Measurements from ENCODE around the gene LRRC47. TPM values are rescaled to one million over a fixed set of nuclear protein-coding genes. Genes with fewer than 3 reads are reported as not detected.

Gene LRRC47
- total RNA-seq, 2 donors from 2014 or later: 42.4 to 53.8 TPM

DNA sequence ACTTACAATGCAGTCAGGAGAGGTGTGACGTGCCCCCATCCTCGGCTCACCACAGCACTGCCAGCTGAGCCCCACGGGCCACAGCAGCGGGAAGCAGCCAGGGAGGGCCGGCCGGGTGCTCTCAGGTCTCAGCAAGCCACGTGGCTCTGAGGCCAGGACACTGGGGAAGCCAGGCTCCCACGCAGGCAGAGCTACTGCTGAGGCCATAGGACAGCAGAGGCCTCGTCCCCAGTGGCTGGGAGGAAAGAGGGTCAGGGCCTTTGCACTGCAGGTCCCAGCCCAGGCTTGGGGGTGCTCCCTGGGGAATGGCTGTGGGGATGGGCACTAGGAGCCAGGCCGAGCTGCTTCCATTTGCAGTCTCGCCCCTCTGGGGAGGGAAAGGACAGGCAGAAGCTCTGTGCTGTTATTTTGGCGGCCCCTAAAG is 5.8 kb downstream of the LRRC47 start:
- intact Hi-C loops (cut with DNase I): loop anchor here (5.0 kb wide), 1 partner anchor 43 kb away; no protein-coding TSS in a partner anchor
- H3K36me3 ChIP-seq: peaks cover 0 to 4% of the 10 kb centered on the region in 2 donors
- WGBS: 81% methylated on average over 12 of the region's 12 CpGs

DNA sequence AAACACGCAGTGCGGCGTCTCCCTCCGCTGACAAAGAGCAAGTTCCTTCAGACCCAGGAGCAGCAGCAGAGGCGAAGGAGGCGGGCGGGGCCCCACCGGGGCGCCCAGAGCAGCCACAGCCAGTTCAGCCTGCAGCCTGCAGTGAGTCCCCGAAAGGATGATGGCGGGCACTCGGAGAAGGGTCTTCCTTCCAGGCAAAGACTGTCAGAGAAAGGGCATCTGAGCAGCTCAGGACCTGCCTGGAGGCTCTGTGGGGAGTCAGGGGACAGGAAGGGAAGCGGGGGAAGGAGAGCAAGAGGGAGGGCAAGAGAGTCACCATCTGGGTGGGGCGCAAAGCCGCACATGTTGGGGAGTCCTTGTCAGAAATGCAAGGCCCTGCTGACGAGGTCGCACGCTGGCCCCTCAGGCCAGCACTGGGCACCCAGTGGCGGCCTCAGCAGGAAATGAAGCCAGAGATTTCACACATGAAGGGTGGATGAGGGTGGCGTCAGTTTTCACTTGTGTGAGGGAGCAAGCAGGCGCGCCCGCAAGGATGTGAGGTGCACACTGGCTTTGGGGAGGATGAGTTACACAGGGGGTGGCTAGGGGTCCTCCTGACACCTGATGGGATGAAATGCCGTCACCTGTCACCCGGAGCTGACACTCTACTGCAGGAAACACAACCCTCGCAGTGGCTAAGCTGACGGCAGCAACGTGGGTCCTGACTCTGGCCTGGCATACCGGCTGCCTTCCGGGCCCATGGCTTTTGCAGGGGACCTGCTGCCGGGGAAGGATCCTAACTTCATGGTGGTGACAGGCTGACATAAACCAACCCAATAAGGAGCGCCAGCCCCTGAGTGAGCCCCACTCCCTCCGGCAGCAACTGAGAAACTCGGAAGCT is 6.6 kb downstream of the LRRC47 start:
- 84% methylated on average over 34 of the region's 34 CpGs for WGBS
- H3K4me1 ChIP-seq (replicated peaks): peaks cover 18% of the 10 kb centered on the region
- no peak overlapping the region for H3K27ac ChIP-seq
- no peaks in the 10 kb centered on the region for H3K27me3 ChIP-seq (replicated peaks; ENCODE audit: insufficient read depth)
- no peak for DNase-seq (ENCODE audit: low spot score)
- no peaks in the 10 kb centered on the region for H3K9me3 ChIP-seq
- intact Hi-C loops (cut with DNase I): loop anchor here (5.0 kb wide), 1 partner anchor 42 kb away; no protein-coding TSS in a partner anchor
- H3K4me3 ChIP-seq: no peak overlapping the region
- TF ChIP-seq, protein P1, sequence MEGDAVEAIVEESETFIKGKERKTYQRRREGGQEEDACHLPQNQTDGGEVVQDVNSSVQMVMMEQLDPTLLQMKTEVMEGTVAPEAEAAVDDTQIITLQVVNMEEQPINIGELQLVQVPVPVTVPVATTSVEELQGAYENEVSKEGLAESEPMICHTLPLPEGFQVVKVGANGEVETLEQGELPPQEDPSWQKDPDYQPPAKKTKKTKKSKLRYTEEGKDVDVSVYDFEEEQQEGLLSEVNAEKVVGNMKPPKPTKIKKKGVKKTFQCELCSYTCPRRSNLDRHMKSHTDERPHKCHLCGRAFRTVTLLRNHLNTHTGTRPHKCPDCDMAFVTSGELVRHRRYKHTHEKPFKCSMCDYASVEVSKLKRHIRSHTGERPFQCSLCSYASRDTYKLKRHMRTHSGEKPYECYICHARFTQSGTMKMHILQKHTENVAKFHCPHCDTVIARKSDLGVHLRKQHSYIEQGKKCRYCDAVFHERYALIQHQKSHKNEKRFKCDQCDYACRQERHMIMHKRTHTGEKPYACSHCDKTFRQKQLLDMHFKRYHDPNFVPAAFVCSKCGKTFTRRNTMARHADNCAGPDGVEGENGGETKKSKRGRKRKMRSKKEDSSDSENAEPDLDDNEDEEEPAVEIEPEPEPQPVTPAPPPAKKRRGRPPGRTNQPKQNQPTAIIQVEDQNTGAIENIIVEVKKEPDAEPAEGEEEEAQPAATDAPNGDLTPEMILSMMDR (IDR thresholded peaks at IDR 0.05): no peak
- TF ChIP-seq POLR2A (IDR thresholded peaks at IDR 0.05): no peak
- peaks cover 4% of the 10 kb centered on the region in 2 donors for H3K36me3 ChIP-seq

More for the DNA sequence above, 5.8 kb downstream of the LRRC47 start:
- no peak for TF ChIP-seq POLR2A (IDR thresholded peaks at IDR 0.05)
- TF ChIP-seq, protein P1 (IDR thresholded peaks at IDR 0.05): no peak
- Histone ChIP-seq H3K4me1 (replicated peaks) (peaks cover 22% of the 10 kb centered on the region), H3K27me3 (replicated peaks; ENCODE audit: insufficient read depth) (no peaks in the 10 kb centered on the region), H3K27ac (no peak overlapping the region), H3K9me3 (no peaks in the 10 kb centered on the region), H3K4me3 (no peak overlapping the region)
- no peak for DNase-seq (ENCODE audit: low spot score)

DNA sequence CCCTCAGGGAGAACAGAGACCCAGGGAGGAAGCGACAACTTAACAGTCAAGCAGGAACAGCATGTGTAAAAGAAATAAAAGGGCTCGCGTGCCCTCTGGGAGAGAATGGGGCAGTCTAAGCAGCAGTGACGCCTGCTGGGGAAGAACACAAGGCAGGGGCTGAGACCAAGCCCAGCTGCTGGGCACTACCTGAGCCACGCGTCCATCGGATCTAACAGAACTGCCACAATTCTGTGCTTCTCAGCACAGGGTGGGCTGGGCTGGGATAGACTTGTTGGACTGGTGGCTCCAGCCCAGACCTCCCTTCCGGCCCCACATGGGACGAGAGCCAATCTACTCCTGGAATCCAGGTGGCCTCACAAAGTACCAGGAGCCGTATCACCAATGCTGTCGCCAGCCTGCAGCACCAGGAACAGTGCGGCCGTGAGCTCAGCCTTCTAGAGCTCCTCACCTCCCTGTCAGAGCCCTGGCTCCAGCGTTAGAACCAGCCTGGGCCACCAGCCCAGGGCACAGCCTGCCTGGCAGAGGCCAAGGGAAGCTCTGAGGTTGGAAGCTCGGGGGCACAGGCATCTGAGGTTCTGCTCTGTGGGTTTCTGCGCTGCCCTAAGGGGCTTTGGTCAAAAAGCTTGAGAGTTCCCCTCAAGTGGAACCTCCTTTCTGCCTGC is 7.4 kb downstream of the LRRC47 start:
- intact Hi-C loops (cut with DNase I): no loop called here
- WGBS: 43% methylated on average over 15 of the region's 16 CpGs
- TF ChIP-seq, protein P1 (IDR thresholded peaks at IDR 0.05): no peak
- TF ChIP-seq POLR2AphosphoS5 (IDR thresholded peaks at IDR 0.05): no peak
- no peak for TF ChIP-seq POLR2A (IDR thresholded peaks at IDR 0.05)
- Histone ChIP-seq H3K4me3 (no peak overlapping the region), H3K27ac (no peak overlapping the region), H3K4me1 (replicated peaks) (peaks cover 11% of the 10 kb centered on the region), H3K27me3 (replicated peaks; ENCODE audit: insufficient read depth) (no peaks in the 10 kb centered on the region), H3K36me3 (peaks cover 4 to 12% of the 10 kb centered on the region in 2 donors), H3K9me3 (no peaks in the 10 kb centered on the region)
- DNase-seq (ENCODE audit: low spot score): no peak

DNA sequence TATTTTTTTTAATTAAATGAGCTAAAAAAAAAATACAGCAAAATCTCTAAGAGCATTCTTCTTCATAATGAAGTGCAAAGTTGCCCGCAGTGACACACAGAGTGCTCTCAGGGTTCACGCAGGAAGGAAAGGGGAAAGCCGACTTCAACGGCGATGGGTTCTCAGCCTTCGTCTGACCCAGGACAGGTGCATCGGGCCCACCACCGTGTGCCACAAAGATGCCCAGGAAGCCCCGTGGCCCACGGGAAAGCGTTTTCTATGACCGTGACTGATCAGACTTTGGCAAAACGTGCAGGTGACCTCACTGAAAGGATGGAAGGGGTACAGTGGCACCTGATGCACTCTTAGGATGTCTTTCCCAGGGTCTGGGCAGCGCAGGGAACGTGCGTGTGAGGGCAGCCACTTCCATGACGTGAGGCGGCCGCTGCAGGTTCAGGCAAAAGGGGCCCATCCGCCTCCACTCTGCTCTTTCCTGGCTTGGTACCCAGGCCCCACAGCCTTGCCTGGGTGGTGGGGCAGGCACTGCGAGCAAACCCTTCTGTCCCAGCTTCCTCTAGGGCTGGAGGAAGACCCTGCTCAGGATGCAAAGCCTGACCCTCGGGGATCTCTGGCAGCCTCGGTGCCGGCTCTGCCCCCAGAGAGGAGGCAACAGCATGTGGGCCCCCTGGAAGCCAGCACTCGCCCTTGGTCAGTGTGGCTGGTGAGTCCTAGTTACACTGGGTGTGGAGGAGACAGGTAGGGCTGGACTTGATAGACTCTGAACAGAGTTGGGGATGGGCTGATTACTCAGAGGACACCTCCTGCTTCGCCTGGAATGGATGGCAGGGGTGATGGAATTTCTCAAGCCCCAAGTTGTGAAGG is 8.3 kb downstream of the LRRC47 start:
- no peak overlapping the region for H3K27ac ChIP-seq
- no peak overlapping the region for H3K4me3 ChIP-seq
- no peaks in the 10 kb centered on the region for H3K27me3 ChIP-seq (replicated peaks; ENCODE audit: insufficient read depth)
- DNase-seq (ENCODE audit: low spot score): no peak
- TF ChIP-seq POLR2A (IDR thresholded peaks at IDR 0.05) (no peak), POLR2AphosphoS5 (IDR thresholded peaks at IDR 0.05) (no peak)
- TF ChIP-seq, protein P1 (IDR thresholded peaks at IDR 0.05): no peak
- H3K4me1 ChIP-seq (replicated peaks): peaks cover 6% of the 10 kb centered on the region
- peaks cover 4 to 12% of the 10 kb centered on the region in 2 donors for H3K36me3 ChIP-seq
- H3K9me3 ChIP-seq: no peaks in the 10 kb centered on the region
- intact Hi-C loops (cut with DNase I): no loop called here
- 91% methylated on average over 26 of the region's 26 CpGs for WGBS
